Peyer's patch (tissue), 4 donors: ENCODE measurements around the gene PSMC3. TPM values are rescaled to one million over a fixed set of nuclear protein-coding genes. Genes with fewer than 3 reads are reported as not detected.

Source experiments
- DNase-seq, 3 donors: peaks; one replicate each; pipeline ENCODE4 v3.0.0-alpha.2; 2017 to 2019
- H3K27ac ChIP-seq, 4 donors: fragments of 200-600 bp; sonication (generic); one replicate each; pipeline ENCODE4 v1.5.1; 2016 to 2019
- H3K27me3 ChIP-seq, 2 donors: fragments of 200-600 bp; sonication (generic); one replicate each; pipeline ENCODE4 v1.5.1; 2019
- H3K36me3 ChIP-seq, 3 donors: fragments of 200-600 bp; sonication (generic); one replicate each; pipeline ENCODE4 v1.5.1; 2016 to 2019
- H3K4me1 ChIP-seq, 4 donors: fragments of 200-600 bp; sonication (generic); one replicate each; pipeline ENCODE4 v1.5.1; 2016 to 2019
- H3K4me3 ChIP-seq, 4 donors: fragments of 200-600 bp; sonication (generic); 1 replicate in 3 of 4; 2 replicates in 1 of 4; pipeline ENCODE4 v1.5.1; 2016 to 2019; ENCODE audit warnings: mild to moderate bottlenecking in 1 of 4
- H3K9me3 ChIP-seq, 4 donors: fragments of 200-600 bp; sonication (generic); one replicate each; pipeline ENCODE4 v1.5.1; 2016 to 2019; ENCODE audit warnings: mild to moderate bottlenecking in 1 of 4
- POLR2A ChIP-seq, 2 donors: fragments of 450-650 bp; IDR thresholded peaks; one replicate each; pipeline ENCODE4 v1.5.1; 2017; ENCODE audit warnings: antibody characterized with exemption in 2 of 2, mild to moderate bottlenecking in 2 of 2, moderate library complexity in 2 of 2
- total RNA-seq, 4 donors: library from RNA; depleted of rRNA; stranded (reverse); fragments of >200 nt; gene quantifications; one replicate each; pipeline ENCODE4 v1.1.0, GENCODE V29; 2016
- TF ChIP-seq, protein P1 (sequence below), 6 experiments: fragments of 450-650 bp in 4 of 6; fragments of 200-600 bp in 2 of 6; sonication (generic) in 1 of 6; IDR thresholded peaks; one replicate each; pipeline ENCODE4 v1.5.1; 2017 to 2019; ENCODE audit warnings: antibody characterized with exemption in 6 of 6, mild to moderate bottlenecking in 3 of 6, moderate library complexity in 1 of 6

PSMC3 gene
- total RNA-seq, 4 donors from 2014 or later, result 47.6 to 121 (median 70.9) TPM

DNA sequence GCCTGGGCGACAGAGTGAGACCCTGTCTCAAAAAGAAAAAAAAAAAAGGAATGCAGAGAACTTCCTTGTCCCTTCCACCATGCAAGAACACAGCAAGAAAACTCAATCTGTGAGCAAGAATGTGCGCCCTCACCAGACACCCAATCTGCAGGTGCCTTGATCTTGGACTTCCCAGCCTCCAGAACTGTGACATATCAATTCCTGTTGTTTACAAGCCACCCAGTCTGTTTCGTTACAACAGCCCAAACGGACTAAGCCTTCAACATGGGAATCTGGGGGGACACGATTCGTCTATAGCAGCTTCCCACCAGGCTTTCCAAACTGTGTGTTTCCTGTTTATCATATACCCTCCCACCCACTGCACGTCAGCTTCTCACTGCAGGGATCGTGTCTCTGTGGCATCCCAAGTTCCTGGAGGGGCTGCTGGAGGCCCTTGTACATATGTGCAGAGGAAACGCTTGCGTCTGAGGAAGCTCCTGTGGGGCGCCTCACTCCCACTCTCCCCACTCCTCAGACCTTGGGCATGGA lies 11.0 kb upstream of the PSMC3 start:
- H3K9me3 ChIP-seq, result no peaks in the 10 kb centered on the region
- DNase-seq, result no peak
- H3K4me1 ChIP-seq, result no peaks in the 10 kb centered on the region
- H3K4me3 ChIP-seq, result no peak overlapping the region
- no peak for TF ChIP-seq POLR2A (IDR thresholded peaks at IDR 0.05)
- TF ChIP-seq, protein P1, sequence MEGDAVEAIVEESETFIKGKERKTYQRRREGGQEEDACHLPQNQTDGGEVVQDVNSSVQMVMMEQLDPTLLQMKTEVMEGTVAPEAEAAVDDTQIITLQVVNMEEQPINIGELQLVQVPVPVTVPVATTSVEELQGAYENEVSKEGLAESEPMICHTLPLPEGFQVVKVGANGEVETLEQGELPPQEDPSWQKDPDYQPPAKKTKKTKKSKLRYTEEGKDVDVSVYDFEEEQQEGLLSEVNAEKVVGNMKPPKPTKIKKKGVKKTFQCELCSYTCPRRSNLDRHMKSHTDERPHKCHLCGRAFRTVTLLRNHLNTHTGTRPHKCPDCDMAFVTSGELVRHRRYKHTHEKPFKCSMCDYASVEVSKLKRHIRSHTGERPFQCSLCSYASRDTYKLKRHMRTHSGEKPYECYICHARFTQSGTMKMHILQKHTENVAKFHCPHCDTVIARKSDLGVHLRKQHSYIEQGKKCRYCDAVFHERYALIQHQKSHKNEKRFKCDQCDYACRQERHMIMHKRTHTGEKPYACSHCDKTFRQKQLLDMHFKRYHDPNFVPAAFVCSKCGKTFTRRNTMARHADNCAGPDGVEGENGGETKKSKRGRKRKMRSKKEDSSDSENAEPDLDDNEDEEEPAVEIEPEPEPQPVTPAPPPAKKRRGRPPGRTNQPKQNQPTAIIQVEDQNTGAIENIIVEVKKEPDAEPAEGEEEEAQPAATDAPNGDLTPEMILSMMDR (IDR thresholded peaks at IDR 0.05), result no peak
- H3K36me3 ChIP-seq, result no peaks in the 10 kb centered on the region
- H3K27ac ChIP-seq, result no peak overlapping the region
- H3K27me3 ChIP-seq, result no peaks in the 10 kb centered on the region

GRCh38 chr11:47436726-47437125 lies 10.5 kb upstream of the PSMC3 start:
- Histone ChIP-seq H3K27ac (no peak overlapping the region), H3K4me1 (no peaks in the 10 kb centered on the region), H3K36me3 (no peaks in the 10 kb centered on the region), H3K27me3 (no peaks in the 10 kb centered on the region), H3K9me3 (no peaks in the 10 kb centered on the region), H3K4me3 (no peak overlapping the region)
- TF ChIP-seq, protein P1 (IDR thresholded peaks at IDR 0.05), result no peak
- TF ChIP-seq POLR2A (IDR thresholded peaks at IDR 0.05), result no peak
- no peak for DNase-seq

GRCh38 chr11:47435687-47436086 lies 9.4 kb upstream of the PSMC3 start:
- TF ChIP-seq, protein P1 (IDR thresholded peaks at IDR 0.05), result no peak
- no peak for TF ChIP-seq POLR2A (IDR thresholded peaks at IDR 0.05)
- no peaks in the 10 kb centered on the region for H3K9me3 ChIP-seq
- H3K36me3 ChIP-seq, result no peaks in the 10 kb centered on the region
- no peaks in the 10 kb centered on the region for H3K27me3 ChIP-seq
- H3K4me1 ChIP-seq, result no peaks in the 10 kb centered on the region
- H3K4me3 ChIP-seq, result no peak overlapping the region
- no peak for DNase-seq
- no peak overlapping the region for H3K27ac ChIP-seq

DNA sequence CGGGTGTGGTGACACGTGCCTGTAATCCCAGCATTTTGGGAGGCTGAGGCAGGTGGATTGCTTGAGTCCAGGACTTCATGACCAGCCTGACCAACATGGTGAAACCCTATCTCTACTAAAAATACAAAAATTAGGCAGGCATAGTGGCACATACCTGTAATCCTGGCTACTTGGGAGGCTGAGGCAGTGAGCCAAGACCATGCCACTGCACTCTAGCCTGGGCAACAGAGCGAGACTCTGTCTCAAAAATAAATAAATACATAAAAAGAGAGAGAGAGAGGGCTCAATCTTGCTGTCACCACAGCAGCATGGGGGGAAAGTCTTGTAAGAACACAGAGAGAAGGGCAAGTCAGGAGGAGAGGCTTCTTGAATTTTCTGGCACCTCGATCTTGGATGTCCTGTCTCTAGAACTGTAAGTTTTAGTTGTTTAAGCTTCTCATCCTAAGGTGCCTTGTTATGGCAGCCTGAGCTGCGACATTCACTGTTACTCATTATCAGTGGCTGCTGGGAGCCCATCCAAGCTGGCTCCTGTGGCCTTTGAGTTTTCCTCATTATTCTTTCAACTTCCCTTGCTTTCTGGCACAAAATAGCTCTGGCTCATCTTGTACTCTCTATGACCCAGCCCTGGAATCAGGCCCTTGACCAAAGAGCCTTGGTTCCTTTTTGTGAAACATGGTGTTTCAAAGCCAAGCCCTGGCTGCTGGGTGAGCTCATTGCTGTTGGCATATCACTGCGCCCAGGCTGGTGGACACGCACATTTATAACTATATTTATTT lies 8.0 kb upstream of the PSMC3 start:
- no peak for DNase-seq
- TF ChIP-seq POLR2A (IDR thresholded peaks at IDR 0.05), result no peak
- no peaks in the 10 kb centered on the region for H3K9me3 ChIP-seq
- no peaks in the 10 kb centered on the region for H3K27me3 ChIP-seq
- no peak overlapping the region for H3K4me3 ChIP-seq
- H3K27ac ChIP-seq, result no peak overlapping the region
- no peaks in the 10 kb centered on the region for H3K4me1 ChIP-seq
- H3K36me3 ChIP-seq, result no peaks in the 10 kb centered on the region

- no peak for DNase-seq
- no peaks in the 10 kb centered on the region for H3K9me3 ChIP-seq
Observed at GRCh38 chr11:47433157-47433556, 6.9 kb upstream of the PSMC3 start.

More at GRCh38 chr11:47433157-47433556, 6.9 kb upstream of the PSMC3 start:
- H3K4me1 ChIP-seq, result no peaks in the 10 kb centered on the region
- no peaks in the 10 kb centered on the region for H3K36me3 ChIP-seq
- H3K4me3 ChIP-seq, result no peak overlapping the region
- TF ChIP-seq POLR2A (IDR thresholded peaks at IDR 0.05), result no peak
- TF ChIP-seq, protein P1 (IDR thresholded peaks at IDR 0.05), result no peak
- no peak overlapping the region for H3K27ac ChIP-seq
- no peaks in the 10 kb centered on the region for H3K27me3 ChIP-seq
